SKM-1 treated with dmso at 0.1 percent for 144 hours (cell line): ENCODE data around the gene PIP5K1B.
"Not testable (repeated sequence)": the region's sequence is repeated elsewhere in the genome, so short reads cannot be mapped to it uniquely, and the experiment has no call there.

Experiments used
- DNase-seq: peaks from one replicate; lab custom pipeline; 2025; ENCODE audit not compliant: unreplicated experiment; lab: John Stamatoyannopoulos, UW

The PIP5K1B gene

GRCh38 chr9:68979538-68980314 lies 274.7 kb downstream of the PIP5K1B start:
- no peak for DNase-seq

GRCh38 chr9:68980341-68980914 lies 275.4 kb downstream of the PIP5K1B start:
- DNase-seq = no peak

- no peak for DNase-seq
These were observed 276.7 kb downstream of the PIP5K1B start for GRCh38 chr9:68981789-68982188.

- no peak for DNase-seq
These were observed 278.0 kb downstream of the PIP5K1B start for GRCh38 chr9:68983008-68983411.

GRCh38 chr9:68983522-68984424 lies 278.7 kb downstream of the PIP5K1B start:
- no peak for DNase-seq

- DNase-seq = not testable (repeated sequence)
These were observed 281.9 kb downstream of the PIP5K1B start for GRCh38 chr9:68986949-68987348.

GRCh38 chr9:68991457-68991856 lies 286.4 kb downstream of the PIP5K1B start:
- no peak for DNase-seq

- no peak for DNase-seq
These were observed 290.7 kb downstream of the PIP5K1B start for GRCh38 chr9:68995776-68996175.

- no peak for DNase-seq
These were observed 291.4 kb downstream of the PIP5K1B start for GRCh38 chr9:68996462-68996861.

- no peak for DNase-seq
These were observed 292.6 kb downstream of the PIP5K1B start for GRCh38 chr9:68997666-68998065.

GRCh38 chr9:68998385-68998784 lies 293.3 kb downstream of the PIP5K1B start:
- DNase-seq = no peak

GRCh38 chr9:68998812-68999211 lies 293.8 kb downstream of the PIP5K1B start:
- no peak for DNase-seq

GRCh38 chr9:68999393-69000105 lies 294.5 kb downstream of the PIP5K1B start:
- peak; percentile 42 for DNase-seq

GRCh38 chr9:69001921-69002320 lies 296.9 kb downstream of the PIP5K1B start:
- DNase-seq = no peak

- DNase-seq = no peak
These were observed 298.0 kb downstream of the PIP5K1B start for GRCh38 chr9:69003051-69003450.

GRCh38 chr9:69004836-69005235 lies 299.8 kb downstream of the PIP5K1B start:
- DNase-seq = no peak

- no peak for DNase-seq
These were observed 304.7 kb downstream of the PIP5K1B start for GRCh38 chr9:69009708-69010107.

GRCh38 chr9:69012696-69013381 lies 307.8 kb downstream of the PIP5K1B start:
- no peak for DNase-seq

GRCh38 chr9:69013382-69013727 lies 308.3 kb downstream of the PIP5K1B start:
- DNase-seq = no peak

GRCh38 chr9:69014013-69014412 lies 309.0 kb downstream of the PIP5K1B start, which contains the start of gene PRKACG:
Gene PRKACG, minus strand, starts transcription at chr9:69014113. Its CDS starts 21 bp downstream, at chr9:69014092.
- DNase-seq = no peak
